Measurements from ENCODE around the gene PAX2.

Gene PAX2

GRCh38 chr10:100831742-100832141, 86.4 kb downstream of the PAX2 start:
- no peak for DNase-seq (ENCODE audit: low spot score)
- no peak for TF ChIP-seq CTCF (IDR thresholded peaks at IDR 0.05)
- no peak overlapping the region for H3K27ac ChIP-seq
- no peak overlapping the region for H3K4me3 ChIP-seq

DNA sequence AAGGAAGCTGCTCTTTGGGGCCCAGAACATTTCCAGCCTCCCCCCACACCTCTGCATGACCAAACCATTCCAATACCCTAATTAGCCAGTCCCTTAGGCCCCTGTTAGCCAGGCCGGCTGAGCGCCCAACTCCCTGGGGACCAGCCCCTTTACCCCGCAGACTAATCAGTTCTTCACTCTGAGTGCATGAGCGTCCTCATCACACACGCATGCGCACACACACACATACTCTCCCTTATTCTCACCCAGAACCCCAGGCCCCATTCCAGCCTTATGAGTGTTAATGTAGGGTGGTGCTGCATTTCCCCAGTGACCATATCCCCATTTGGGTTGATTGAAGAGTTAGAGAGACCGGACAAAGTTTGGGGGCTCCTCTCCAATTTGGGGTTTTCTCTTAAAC, 90.4 kb downstream of the PAX2 start:
- TF ChIP-seq CTCF (IDR thresholded peaks at IDR 0.05), result no peak
- no peak overlapping the region for H3K27ac ChIP-seq
- H3K4me3 ChIP-seq, result no peak overlapping the region

GRCh38 chr10:100836891-100837290, 91.5 kb downstream of the PAX2 start:
- no peak for DNase-seq (ENCODE audit: low spot score)
- Histone ChIP-seq H3K4me3 (no peak overlapping the region), H3K27ac (no peak overlapping the region)
- no peak for TF ChIP-seq CTCF (IDR thresholded peaks at IDR 0.05)

More for the DNA sequence above, 90.4 kb downstream of the PAX2 start:
- no peak for DNase-seq (ENCODE audit: low spot score)

DNA sequence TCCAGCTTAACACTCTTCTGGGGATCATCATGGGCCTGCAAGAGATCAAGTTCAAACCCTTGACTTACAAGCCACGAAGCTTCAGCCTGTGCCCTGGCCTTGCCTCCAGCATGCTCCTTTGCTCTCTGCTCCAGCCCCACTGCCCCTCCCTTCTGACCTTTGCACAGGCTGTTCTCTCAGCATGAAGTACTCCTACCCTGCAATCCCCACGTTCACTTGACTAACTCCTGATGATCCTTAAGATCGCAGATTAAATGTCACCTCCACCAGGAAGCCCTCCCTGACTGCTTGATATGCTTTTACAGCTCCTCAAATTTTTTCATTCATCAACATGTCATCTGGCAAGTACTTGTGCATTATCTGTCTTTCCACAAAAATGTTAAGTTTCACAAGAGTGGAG, 91.9 kb downstream of the PAX2 start:
- no peak for TF ChIP-seq CTCF (IDR thresholded peaks at IDR 0.05)
- no peak overlapping the region for H3K27ac ChIP-seq
- no peak for DNase-seq (ENCODE audit: low spot score)

GRCh38 chr10:100838986-100839385, 93.6 kb downstream of the PAX2 start:
- no peak for DNase-seq (ENCODE audit: low spot score)
- no peak for TF ChIP-seq CTCF (IDR thresholded peaks at IDR 0.05)
- H3K27ac ChIP-seq, result no peak overlapping the region
- no peak overlapping the region for H3K4me3 ChIP-seq

More for the DNA sequence above, 91.9 kb downstream of the PAX2 start:
- no peak overlapping the region for H3K4me3 ChIP-seq

DNA sequence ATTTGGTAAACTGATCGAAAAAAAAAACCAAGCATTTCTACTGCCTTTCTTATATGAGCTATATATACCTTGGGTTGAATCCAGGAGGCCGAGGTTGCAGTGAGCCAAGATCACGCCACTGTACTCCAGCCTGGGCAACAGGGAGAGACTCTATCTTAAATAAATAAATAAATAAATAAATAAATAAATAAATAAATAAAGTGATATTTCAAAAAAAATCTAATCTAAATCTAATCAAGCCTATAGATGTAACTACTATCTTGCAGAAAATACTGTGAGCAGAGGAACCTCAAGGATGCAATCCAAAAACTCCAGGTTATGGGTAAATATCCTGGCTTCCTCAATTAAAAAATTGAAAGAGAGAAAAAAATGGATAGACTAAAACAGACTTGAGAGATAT, 96.1 kb downstream of the PAX2 start:
- no peak for DNase-seq (ENCODE audit: low spot score)
- Histone ChIP-seq H3K27ac (no peak overlapping the region), H3K4me3 (no peak overlapping the region)
- no peak for TF ChIP-seq CTCF (IDR thresholded peaks at IDR 0.05)

- no peak for TF ChIP-seq CTCF (IDR thresholded peaks at IDR 0.05)
- no peak overlapping the region for H3K27ac ChIP-seq
- H3K4me3 ChIP-seq, result no peak overlapping the region
- no peak for DNase-seq (ENCODE audit: low spot score)
Measured at GRCh38 chr10:100847440-100847839, 102.1 kb downstream of the PAX2 start.
